Jurkat, Clone E6-1 (cell line): ENCODE data around the gene CACNG8. TPM values are rescaled to one million over a fixed set of nuclear protein-coding genes. Genes with fewer than 3 reads are reported as not detected.
A peak's percentile ranks its signal among the peaks of the same experiment; 100 is the strongest.
"Not testable (repeated sequence)": the region's sequence is repeated elsewhere in the genome, so short reads cannot be mapped to it uniquely, and the experiment has no call there.

ENCODE experiments used
- DNase-seq: peaks from one replicate; pipeline ENCODE4 v3.0.0-alpha.2; 2011; ENCODE audit warnings: low read depth, low spot score
- H3K4me3 ChIP-seq: 2 replicates; pipeline ENCODE4 v1.5.1; 2011; ENCODE audit warnings: mild to moderate bottlenecking, low read length, control low read depth, moderate library complexity
- polyA plus RNA-seq: library from polyadenylated mRNA; unstranded; fragments of >200 nt; gene quantifications from one replicate; pipeline ENCODE4 v1.2.1, GENCODE V29; 2012; ENCODE audit warnings: missing spikeins; ENCODE audit not compliant: insufficient read length, insufficient read depth

Gene CACNG8
- not detected for polyA plus RNA-seq

- H3K4me3 ChIP-seq = no peak within 1 kb of the TSS
- DNase-seq = no peak
Observed at GRCh38 chr19:53962887-53963431, at the start of gene CACNG8. Gene CACNG8 (plus strand): TSS chr19:53962937.

- no peak for DNase-seq
- no peak overlapping the region for H3K4me3 ChIP-seq
Observed at GRCh38 chr19:53915000-53915399, 47.7 kb upstream of the CACNG8 start.

DNA sequence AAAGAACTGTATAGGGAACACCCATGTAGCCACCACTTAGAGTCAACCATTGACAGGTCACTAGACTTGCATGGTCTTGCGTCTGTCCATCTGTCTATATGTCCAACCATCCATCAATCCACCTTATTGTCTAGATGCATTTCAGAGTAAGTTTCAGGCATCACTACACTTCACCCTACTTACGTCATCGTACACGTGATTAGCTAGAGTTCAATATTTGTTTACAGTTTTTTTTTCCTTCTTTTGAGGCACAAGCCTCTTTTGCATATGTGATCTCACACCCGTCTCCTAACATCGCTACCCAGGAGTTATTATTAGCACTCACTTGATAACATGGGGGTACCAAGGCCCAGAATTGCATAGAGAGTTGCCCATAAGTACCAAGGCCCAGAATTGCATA, 46.7 kb upstream of the CACNG8 start:
- no peak for DNase-seq
- no peak overlapping the region for H3K4me3 ChIP-seq

DNA sequence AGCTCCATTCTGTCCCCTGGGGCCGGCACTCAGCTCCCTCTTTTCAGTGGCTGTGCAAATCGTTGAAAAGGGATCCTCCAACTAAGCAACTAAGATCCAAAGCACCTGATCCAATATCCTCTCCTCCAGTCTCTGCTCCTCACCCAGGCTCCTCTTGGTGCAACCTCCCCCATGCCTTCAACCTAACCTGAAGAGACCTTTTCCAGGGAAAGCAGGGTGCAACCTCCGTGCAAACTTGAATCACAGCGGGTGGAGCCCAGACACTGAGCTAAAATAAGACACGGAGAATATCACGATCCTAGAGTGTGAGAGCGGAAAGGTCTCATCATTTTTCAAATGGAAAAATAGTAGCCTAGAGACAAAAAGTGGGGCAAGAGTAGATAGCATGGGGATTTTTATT, 45.4 kb upstream of the CACNG8 start:
- no peak overlapping the region for H3K4me3 ChIP-seq
- DNase-seq = no peak

DNA sequence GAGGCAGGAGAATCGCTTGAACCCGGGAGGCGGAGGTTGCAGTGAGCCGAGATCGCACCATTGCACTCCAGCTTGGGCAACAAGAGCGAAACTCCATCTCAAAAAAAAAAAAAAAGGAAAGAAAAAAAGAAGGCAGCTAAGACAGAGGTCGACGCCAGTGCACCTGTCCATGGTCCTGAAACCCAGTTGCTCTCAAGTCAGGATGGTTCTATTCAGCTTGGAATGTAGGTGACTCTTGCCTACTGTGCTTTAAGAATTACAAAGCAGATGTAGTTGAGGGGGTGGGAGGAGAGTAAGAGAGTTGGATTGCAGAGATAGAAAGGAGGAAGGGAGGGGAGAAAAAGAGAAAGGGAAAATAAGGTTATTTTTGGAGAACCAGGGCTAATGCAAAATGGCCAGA, 35.0 kb upstream of the CACNG8 start:
- no peak overlapping the region for H3K4me3 ChIP-seq
- DNase-seq = peak; percentile 69

- no peak for DNase-seq
- H3K4me3 ChIP-seq = no peak overlapping the region
Observed at GRCh38 chr19:53936029-53936428, 26.7 kb upstream of the CACNG8 start.

DNA sequence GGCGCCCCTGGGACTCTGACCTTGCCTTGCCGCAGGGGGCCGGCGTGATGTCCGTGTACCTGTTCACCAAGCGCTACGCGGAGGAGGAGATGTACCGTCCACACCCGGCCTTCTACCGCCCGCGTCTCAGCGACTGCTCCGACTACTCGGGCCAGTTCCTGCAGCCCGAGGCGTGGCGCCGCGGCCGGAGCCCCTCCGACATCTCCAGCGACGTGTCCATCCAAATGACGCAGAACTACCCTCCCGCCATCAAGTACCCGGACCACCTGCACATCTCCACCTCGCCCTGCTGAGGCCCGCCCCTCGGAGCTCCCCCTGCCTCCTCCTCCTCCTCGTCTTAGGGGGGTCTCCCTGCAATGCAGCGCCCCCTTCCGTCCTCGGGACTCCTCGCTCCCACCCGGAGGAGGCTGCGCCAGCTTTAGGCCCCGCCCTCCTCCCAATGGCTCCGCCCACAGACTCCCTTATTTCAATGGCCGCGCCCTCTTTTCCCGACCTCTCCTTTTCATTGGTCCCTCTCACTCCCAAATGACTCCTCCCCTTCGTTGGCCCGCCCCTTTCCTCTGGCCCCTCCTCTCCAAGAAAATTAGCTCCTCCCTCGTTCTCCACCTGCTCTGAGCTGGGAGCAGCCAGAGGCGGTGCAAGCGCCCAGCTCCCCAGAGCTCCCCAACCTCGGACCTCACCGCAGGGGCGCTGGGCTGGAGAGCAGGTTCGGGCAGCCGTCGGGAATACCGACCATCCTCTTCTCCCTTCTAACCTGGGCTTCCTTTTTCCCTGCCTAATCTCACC, 20.5 kb upstream of the CACNG8 start:
- no peak for DNase-seq

DNA sequence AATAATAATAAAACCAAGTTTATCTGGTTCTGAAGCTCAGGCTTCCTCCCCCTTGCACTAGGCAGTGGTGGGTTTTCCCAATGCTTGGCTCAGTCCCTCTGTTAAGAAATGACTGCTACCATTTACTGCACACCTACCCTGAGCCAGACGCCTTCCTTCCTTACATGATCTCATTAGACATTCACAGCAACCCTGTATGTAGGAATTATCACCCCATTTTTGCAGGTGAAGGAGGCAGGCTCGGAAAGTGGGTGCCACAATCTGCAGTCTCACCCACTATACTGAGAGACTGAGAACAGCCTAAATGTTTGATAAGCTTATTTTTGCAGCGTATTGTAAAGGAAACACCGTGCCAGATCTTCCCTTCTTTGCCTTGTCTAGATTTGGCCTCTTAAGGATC, 18.3 kb upstream of the CACNG8 start:
- no peak overlapping the region for H3K4me3 ChIP-seq
- DNase-seq = no peak

More for the DNA sequence above, 20.5 kb upstream of the CACNG8 start:
- H3K4me3 ChIP-seq = no peak overlapping the region

DNA sequence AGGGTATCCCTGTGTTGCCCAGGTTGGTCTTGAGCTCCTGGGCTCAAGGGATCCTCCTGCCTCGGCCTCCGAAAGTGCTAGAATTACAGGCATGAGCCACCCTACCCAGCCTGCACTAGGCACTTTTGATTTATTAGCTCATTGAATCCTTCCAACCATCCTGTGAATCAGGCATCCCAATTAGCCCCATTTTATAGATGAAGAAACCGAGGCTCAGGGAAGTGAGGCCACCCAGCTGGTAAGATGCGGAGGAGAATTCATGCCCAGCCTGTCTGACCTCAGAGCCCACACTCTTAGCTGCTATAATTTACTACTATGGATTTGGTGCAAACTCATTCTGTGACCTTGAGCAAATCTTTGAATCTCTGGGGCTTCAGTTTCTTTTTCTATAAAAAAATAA, 17.8 kb upstream of the CACNG8 start:
- no peak overlapping the region for H3K4me3 ChIP-seq
- DNase-seq = no peak

GRCh38 chr19:53945441-53945840, 17.3 kb upstream of the CACNG8 start:
- peak overlapping the region; percentile 37 for H3K4me3 ChIP-seq
- peak; percentile 28 for DNase-seq

DNA sequence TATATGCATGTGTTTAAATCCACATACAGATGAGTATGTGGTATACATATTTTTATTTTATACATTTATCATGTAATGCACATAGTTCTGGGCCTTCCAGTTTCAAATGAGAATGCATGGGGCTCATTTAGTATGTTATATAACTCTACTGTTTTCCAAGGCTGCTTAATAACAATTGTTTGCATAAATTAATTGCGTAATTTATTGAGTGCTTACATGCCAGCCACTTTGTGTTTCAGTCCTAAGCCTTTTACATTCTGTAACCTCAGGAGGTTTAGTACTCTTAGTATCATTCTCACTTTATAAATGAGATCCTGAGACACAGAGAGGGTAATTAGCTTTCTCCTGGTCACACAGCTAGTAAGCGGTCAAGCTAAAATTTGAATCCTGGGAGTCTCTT, 16.7 kb upstream of the CACNG8 start:
- H3K4me3 ChIP-seq = peak overlapping the region; percentile 37
- no peak for DNase-seq

DNA sequence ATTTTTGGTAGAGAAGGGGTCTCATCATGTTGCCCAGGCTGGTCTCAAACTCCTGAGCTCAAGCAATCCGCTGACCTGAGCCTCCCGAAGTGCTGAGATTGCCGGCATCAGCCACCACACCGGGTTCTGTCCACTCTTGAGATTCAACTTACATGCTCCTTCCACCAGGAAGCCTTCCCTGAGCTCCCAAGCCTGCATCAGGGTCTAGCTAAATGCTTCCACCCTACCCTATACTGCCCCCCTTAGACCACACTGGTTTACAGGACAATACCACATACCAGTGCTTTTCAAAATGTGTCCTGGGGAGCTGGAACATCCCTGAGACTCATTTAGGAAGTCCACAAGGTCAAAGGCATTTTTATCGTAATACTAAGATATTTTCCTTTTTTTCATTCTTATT, 15.1 kb upstream of the CACNG8 start:
- H3K4me3 ChIP-seq = no peak overlapping the region
- no peak for DNase-seq

GRCh38 chr19:53948611-53949010, 14.1 kb upstream of the CACNG8 start:
- DNase-seq, H3K4me3 ChIP-seq: not testable (repeated sequence)

DNA sequence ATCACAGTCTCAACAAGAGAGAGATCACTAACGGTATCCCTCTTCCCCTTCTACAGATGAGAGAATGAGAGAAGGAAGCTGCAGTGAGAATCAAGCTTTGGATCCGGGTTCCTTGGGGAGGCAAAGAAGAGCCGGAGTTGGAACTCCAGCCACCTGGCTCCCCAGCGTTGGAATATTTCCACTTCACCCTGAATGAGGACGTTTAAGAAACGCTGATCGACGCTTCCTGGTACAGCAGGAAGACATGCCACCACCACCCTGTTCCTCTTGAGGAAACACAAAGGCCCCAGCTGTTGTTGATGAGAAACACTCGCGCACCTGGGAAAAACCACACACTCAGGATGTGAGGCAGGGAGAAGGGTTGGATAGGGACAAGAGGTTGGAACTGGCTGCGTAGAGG, 11.3 kb upstream of the CACNG8 start:
- H3K4me3 ChIP-seq = no peak overlapping the region
- DNase-seq = no peak

GRCh38 chr19:53951947-53952346, 10.8 kb upstream of the CACNG8 start:
- no peak for DNase-seq
- H3K4me3 ChIP-seq = no peak overlapping the region

DNA sequence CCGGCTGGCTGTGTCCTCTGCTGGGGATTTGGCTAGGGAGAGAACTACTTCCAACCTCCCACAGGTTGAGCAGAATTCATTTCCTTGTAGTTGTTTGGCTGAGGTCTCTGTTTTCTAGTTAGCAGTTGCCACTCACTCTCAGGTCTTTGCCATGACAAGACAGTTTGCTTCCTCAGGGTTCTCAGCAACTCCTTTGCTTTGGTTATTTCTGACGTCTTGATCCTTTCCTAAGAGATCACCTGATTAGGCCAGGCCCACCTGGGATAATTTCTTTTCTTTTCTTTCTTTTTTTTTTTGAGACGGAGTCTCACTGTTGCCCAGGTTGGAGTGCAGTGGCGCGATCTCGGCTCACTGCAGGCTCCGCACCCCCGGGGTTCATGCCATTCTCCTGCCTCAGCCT, 9.4 kb upstream of the CACNG8 start:
- no peak for DNase-seq
- no peak overlapping the region for H3K4me3 ChIP-seq

DNA sequence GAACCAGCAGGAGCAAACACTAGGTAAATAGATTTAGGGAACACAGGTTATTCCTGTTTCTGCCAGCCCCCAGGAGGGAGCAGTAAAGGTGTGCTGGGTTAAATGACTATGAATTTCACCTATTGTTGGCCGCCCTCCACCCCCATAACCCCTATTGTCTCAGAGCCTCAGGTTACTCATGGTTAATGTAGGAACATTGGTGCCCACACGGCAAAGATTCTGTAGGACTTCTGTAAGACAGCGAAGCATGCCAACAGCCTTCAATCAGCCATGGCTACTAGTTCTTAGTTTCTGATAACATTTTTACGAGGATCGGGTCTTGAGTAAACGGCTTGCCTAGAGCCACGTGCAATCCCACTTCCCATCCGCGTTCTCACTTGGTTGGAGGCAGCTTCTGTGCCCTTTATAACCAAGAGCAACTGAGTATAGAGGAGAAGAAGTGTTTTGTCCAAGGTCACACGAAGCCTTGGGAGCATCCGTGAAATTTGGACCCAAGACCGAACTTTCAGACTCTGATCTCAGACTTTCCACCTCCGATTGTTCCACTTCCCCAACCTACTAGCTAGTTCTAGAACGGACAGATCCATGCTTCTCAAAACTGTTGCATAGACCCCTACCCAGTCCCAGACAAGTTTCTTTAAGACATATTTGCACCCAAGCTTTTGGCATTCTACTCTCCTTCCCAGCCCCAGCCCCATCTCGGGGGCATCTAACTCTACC, 5.1 kb upstream of the CACNG8 start:
- no peak for DNase-seq
- no peak overlapping the region for H3K4me3 ChIP-seq

DNA sequence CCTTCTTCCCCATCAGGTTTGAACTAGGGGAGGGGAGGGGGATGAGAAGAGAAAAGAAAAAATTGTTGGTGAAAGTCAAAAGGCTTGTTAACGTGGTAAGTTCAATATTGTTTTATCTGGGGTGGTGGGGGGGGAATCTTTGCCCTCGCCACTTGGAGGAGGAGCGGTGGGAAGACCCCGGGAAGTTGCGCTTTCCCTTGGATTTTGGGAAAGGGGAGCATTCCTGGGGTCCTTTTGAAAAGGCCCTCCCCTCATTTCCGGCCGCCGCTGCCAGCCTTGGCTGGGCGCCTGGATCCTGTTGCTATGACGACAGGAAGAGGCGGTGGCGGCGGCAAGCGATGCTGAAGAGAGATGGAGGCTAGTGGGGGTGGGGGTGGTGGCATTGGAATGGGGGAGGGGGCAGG, 4.6 kb upstream of the CACNG8 start:
- no peak overlapping the region for H3K4me3 ChIP-seq
- no peak for DNase-seq

DNA sequence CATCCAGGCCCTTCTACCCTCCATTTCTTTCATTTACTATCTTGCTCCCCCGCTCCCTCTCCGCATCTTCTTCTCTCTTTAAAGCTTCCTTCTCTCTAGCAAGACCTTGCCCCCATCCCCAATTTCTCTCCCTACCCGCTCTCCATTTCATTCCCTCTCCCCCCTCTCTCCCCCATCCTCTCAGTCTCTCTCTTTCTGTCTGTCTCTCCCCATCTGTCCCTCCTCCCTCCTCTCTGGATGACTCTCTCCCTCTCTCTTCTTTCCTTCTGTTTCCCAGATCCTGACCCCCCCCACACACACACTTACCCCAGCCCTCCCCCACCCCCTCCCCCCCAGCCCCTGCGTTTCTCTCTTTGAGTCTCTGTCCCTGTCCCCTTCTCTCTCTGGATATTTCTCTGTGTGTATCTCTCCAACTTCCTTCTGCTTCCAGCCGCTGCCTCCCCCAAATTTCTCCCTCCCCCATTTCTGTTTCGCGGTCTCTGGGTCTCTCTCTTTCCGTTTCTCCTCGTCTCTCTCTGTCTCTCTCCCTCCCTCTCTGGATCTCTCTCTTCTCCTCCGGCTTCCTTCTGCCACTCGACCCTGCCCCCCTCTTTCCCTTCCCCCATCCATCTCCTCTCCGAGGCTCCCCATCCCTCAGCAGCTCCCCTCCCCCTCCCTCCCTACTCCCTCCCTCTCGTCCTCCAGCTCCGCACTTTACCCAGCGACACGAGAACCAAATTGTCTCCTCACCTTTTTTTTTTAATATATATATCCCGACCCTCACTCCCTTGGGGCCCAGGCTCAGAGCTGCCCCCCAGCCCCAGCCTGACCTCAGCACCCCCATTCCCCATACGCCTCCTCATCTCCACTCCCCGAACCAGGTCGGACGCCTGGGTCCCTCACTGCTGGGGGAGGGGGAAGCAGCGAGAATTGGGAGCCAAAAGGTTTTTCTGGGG, 3.6 kb upstream of the CACNG8 start:
- DNase-seq = no peak
- H3K4me3 ChIP-seq = no peak overlapping the region
